Measurements from ENCODE around the gene CASTOR1. TPM values are rescaled to one million over a fixed set of nuclear protein-coding genes. Genes with fewer than 3 reads are reported as not detected.
A peak's percentile ranks its signal among the peaks of the same experiment; 100 is the strongest.

Gene CASTOR1
- total RNA-seq, 6 experiments from 2014 or later, result 4.5 to 8.1 (median 5.7) TPM

GRCh38 chr22:30263883-30264282 is 25.4 kb downstream of the CASTOR1 start:
- TF ChIP-seq, protein P1, sequence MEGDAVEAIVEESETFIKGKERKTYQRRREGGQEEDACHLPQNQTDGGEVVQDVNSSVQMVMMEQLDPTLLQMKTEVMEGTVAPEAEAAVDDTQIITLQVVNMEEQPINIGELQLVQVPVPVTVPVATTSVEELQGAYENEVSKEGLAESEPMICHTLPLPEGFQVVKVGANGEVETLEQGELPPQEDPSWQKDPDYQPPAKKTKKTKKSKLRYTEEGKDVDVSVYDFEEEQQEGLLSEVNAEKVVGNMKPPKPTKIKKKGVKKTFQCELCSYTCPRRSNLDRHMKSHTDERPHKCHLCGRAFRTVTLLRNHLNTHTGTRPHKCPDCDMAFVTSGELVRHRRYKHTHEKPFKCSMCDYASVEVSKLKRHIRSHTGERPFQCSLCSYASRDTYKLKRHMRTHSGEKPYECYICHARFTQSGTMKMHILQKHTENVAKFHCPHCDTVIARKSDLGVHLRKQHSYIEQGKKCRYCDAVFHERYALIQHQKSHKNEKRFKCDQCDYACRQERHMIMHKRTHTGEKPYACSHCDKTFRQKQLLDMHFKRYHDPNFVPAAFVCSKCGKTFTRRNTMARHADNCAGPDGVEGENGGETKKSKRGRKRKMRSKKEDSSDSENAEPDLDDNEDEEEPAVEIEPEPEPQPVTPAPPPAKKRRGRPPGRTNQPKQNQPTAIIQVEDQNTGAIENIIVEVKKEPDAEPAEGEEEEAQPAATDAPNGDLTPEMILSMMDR (IDR thresholded peaks at IDR 0.05), result no peak
- Mint-ChIP-seq H3K4me3 (no peak overlapping the region), H3K4me1 (ENCODE audit: low read depth) (peaks cover 6% of the 10 kb centered on the region), H3K36me3 (ENCODE audit: low read depth) (no peaks in the 10 kb centered on the region), H3K27me3 (ENCODE audit: insufficient read depth) (peaks cover 13% of the 10 kb centered on the region), H3K9me3 (no peaks in the 10 kb centered on the region), H3K27ac (no peak overlapping the region)
- DNase-seq, result no peak

GRCh38 chr22:30262917-30263741 is 26.2 kb downstream of the CASTOR1 start:
- H3K4me1 Mint-ChIP-seq (ENCODE audit: low read depth), result peaks cover 6% of the 10 kb centered on the region
- H3K36me3 Mint-ChIP-seq (ENCODE audit: low read depth), result no peaks in the 10 kb centered on the region
- peak overlapping the region; percentile 69 for H3K4me3 Mint-ChIP-seq
- peaks cover 13% of the 10 kb centered on the region for H3K27me3 Mint-ChIP-seq (ENCODE audit: insufficient read depth)
- DNase-seq, result peak; percentile 22
- TF ChIP-seq, protein P1 (IDR thresholded peaks at IDR 0.05), result peak; percentile 100
- H3K9me3 Mint-ChIP-seq, result no peaks in the 10 kb centered on the region
- peak overlapping the region; percentile 48; the same call in 1 of the 2 replicates for H3K27ac Mint-ChIP-seq

DNA sequence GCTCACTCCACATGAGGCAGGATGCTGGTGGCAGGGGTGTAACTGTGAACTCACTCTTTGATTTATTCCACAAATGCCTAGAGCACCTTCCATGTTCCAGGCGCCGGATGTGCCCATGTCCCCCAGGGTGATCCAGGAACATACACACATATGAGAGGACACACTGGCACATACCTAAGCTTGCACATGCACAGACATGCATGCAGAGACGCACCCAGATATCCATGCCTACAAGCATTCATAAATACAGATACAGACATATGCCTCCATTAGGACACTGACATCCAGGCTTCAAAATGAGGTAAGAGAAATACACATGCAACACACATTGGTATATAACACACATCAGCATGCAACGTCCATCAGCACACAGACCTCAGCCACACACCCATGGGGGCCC is 27.2 kb downstream of the CASTOR1 start:
- H3K9me3 Mint-ChIP-seq, result no peaks in the 10 kb centered on the region
- peaks cover 6% of the 10 kb centered on the region for H3K4me1 Mint-ChIP-seq (ENCODE audit: low read depth)
- no peak for DNase-seq

GRCh38 chr22:30261134-30261533 is 28.2 kb downstream of the CASTOR1 start:
- H3K4me3 Mint-ChIP-seq, result no peak overlapping the region
- H3K36me3 Mint-ChIP-seq (ENCODE audit: low read depth), result no peaks in the 10 kb centered on the region
- H3K9me3 Mint-ChIP-seq, result no peaks in the 10 kb centered on the region
- peaks cover 6% of the 10 kb centered on the region for H3K4me1 Mint-ChIP-seq (ENCODE audit: low read depth)
- H3K27ac Mint-ChIP-seq, result no peak overlapping the region
- TF ChIP-seq, protein P1 (IDR thresholded peaks at IDR 0.05), result no peak
- no peak for DNase-seq
- H3K27me3 Mint-ChIP-seq (ENCODE audit: insufficient read depth), result peaks cover 13% of the 10 kb centered on the region

More for the DNA sequence above, 27.2 kb downstream of the CASTOR1 start:
- TF ChIP-seq, protein P1 (IDR thresholded peaks at IDR 0.05), result no peak
- H3K36me3 Mint-ChIP-seq (ENCODE audit: low read depth), result no peaks in the 10 kb centered on the region
- no peak overlapping the region for H3K27ac Mint-ChIP-seq
- peaks cover 13% of the 10 kb centered on the region for H3K27me3 Mint-ChIP-seq (ENCODE audit: insufficient read depth)
- H3K4me3 Mint-ChIP-seq, result no peak overlapping the region

- TF ChIP-seq, protein P1 (IDR thresholded peaks at IDR 0.05), result no peak
- Mint-ChIP-seq H3K4me1 (ENCODE audit: low read depth) (peaks cover 6% of the 10 kb centered on the region), H3K27ac (no peak overlapping the region), H3K36me3 (ENCODE audit: low read depth) (no peaks in the 10 kb centered on the region), H3K27me3 (ENCODE audit: insufficient read depth) (peaks cover 13% of the 10 kb centered on the region), H3K9me3 (no peaks in the 10 kb centered on the region), H3K4me3 (no peak overlapping the region)
- no peak for DNase-seq
Observed at GRCh38 chr22:30260682-30261081, 28.6 kb downstream of the CASTOR1 start.
